Activated CD4-positive, alpha-beta memory T cell treated with anti-CD3 and anti-CD28 coated beads for 36 hours (primary cell): ENCODE results near the gene SPAG5. TPM values are rescaled to one million over a fixed set of nuclear protein-coding genes. Genes with fewer than 3 reads are reported as not detected.

ENCODE experiments used
- CTCF ChIA-PET: fragments of 350-600 bp; sonication (Branson Sonifier 250); formaldehyde crosslinking; loops from one replicate; lab custom pipeline; 2021; ENCODE audit warnings: antibody characterized with exemption, inconsistent platforms; lab: Charles Lee
- POLR2A ChIA-PET: fragments of 350-600 bp; sonication (Branson Sonifier 250); formaldehyde crosslinking; loops from one replicate; lab custom pipeline; 2021; ENCODE audit warnings: antibody characterized with exemption; lab: Charles Lee
- DNase-seq: peaks from one replicate; pipeline ENCODE4 v3.0.0-alpha.2; 2020
- H3K27ac Mint-ChIP-seq: one replicate; pipeline ENCODE4 v1.8.0; 2021; ENCODE audit warnings: mixed read lengths
- H3K27me3 Mint-ChIP-seq: one replicate; pipeline ENCODE4 v1.8.0; 2021; ENCODE audit warnings: mixed read lengths
- H3K36me3 Mint-ChIP-seq: one replicate; pipeline ENCODE4 v1.8.0; 2021; ENCODE audit warnings: mixed read lengths
- H3K4me1 Mint-ChIP-seq: one replicate; pipeline ENCODE4 v1.8.0; 2021; ENCODE audit warnings: low read depth, mixed read lengths
- H3K4me3 Mint-ChIP-seq: one replicate; pipeline ENCODE4 v1.8.0; 2021; ENCODE audit warnings: mild to moderate bottlenecking, mixed read lengths
- H3K9me3 Mint-ChIP-seq: one replicate; pipeline ENCODE4 v1.8.0; 2021; ENCODE audit warnings: mixed read lengths
- intact Hi-C: fragments of 100-400 bp; cut with micrococcal nuclease; formaldehyde crosslinking; loops from one replicate; pipeline ENCODE4 v1.15.1; 2023
- total RNA-seq, 2 experiments: library from RNA; stranded (reverse); gene quantifications; one replicate each; pipeline ENCODE4 v1.2.3, GENCODE V29; 2021

SPAG5 gene
- total RNA-seq, 2 experiments from 2014 or later, result 153 to 159 TPM

GRCh38 chr17:28626818-28627217 is 28.0 kb upstream of the SPAG5 start:
- no peak overlapping the region for H3K27ac Mint-ChIP-seq
- ChIA-PET CTCF (no interaction called here), POLR2A (no interaction called here)
- H3K36me3 Mint-ChIP-seq, result peaks cover 35% of the 10 kb centered on the region
- DNase-seq, result no peak
- intact Hi-C loops, result no loop called here
- no peaks in the 10 kb centered on the region for H3K9me3 Mint-ChIP-seq
- peaks cover 16% of the 10 kb centered on the region for H3K4me1 Mint-ChIP-seq
- H3K27me3 Mint-ChIP-seq, result no peaks in the 10 kb centered on the region
- H3K4me3 Mint-ChIP-seq, result no peak overlapping the region

- peaks cover 16% of the 10 kb centered on the region for H3K4me1 Mint-ChIP-seq
- CTCF ChIA-PET, result interaction anchor here (1.0 kb wide), 1 partner anchor 23 kb away, joined by 5 read pairs; no protein-coding TSS in a partner anchor
- H3K36me3 Mint-ChIP-seq, result peaks cover 44% of the 10 kb centered on the region
Observed at GRCh38 chr17:28624148-28624547, 25.3 kb upstream of the SPAG5 start.

GRCh38 chr17:28623696-28624095 is 24.9 kb upstream of the SPAG5 start:
- Mint-ChIP-seq H3K27me3 (no peaks in the 10 kb centered on the region), H3K4me3 (no peak overlapping the region), H3K36me3 (peaks cover 47% of the 10 kb centered on the region), H3K4me1 (peaks cover 16% of the 10 kb centered on the region), H3K27ac (no peak overlapping the region), H3K9me3 (no peaks in the 10 kb centered on the region)
- ChIA-PET CTCF (interaction anchor here (1.0 kb wide), 1 partner anchor 23 kb away, joined by 5 read pairs; no protein-coding TSS in a partner anchor), POLR2A (no interaction called here)
- intact Hi-C loops, result no loop called here
- no peak for DNase-seq

More at GRCh38 chr17:28624148-28624547, 25.3 kb upstream of the SPAG5 start:
- intact Hi-C loops, result no loop called here
- Mint-ChIP-seq H3K27ac (no peak overlapping the region), H3K27me3 (no peaks in the 10 kb centered on the region), H3K9me3 (no peaks in the 10 kb centered on the region), H3K4me3 (no peak overlapping the region)
- no peak for DNase-seq
- POLR2A ChIA-PET, result no interaction called here

GRCh38 chr17:28622186-28622585 is 23.4 kb upstream of the SPAG5 start:
- no peak overlapping the region for H3K4me3 Mint-ChIP-seq
- intact Hi-C loops, result no loop called here
- no peak overlapping the region for H3K27ac Mint-ChIP-seq
- H3K27me3 Mint-ChIP-seq, result no peaks in the 10 kb centered on the region
- peaks cover 47% of the 10 kb centered on the region for H3K36me3 Mint-ChIP-seq
- POLR2A ChIA-PET, result interaction anchor here (0.8 kb wide), 1 partner anchor 11 kb away, joined by 3 read pairs; no protein-coding TSS in a partner anchor
- H3K9me3 Mint-ChIP-seq, result no peaks in the 10 kb centered on the region
- H3K4me1 Mint-ChIP-seq, result peaks cover 13% of the 10 kb centered on the region
- CTCF ChIA-PET, result no interaction called here
- no peak for DNase-seq

- no peaks in the 10 kb centered on the region for H3K4me1 Mint-ChIP-seq
- H3K27ac Mint-ChIP-seq, result no peak overlapping the region
- ChIA-PET CTCF (interaction anchor here (1.0 to 1.5 kb wide), 2 partner anchors 24 to 72 kb away, joined by 3 to 6 read pairs; no protein-coding TSS in a partner anchor), POLR2A (interaction anchor here (0.9 kb wide), 1 partner anchor 15 kb away, joined by 3 read pairs; no protein-coding TSS in a partner anchor)
- peaks cover 49% of the 10 kb centered on the region for H3K36me3 Mint-ChIP-seq
- no peaks in the 10 kb centered on the region for H3K27me3 Mint-ChIP-seq
- no peaks in the 10 kb centered on the region for H3K9me3 Mint-ChIP-seq
- H3K4me3 Mint-ChIP-seq, result no peak overlapping the region
- intact Hi-C loops, result no loop called here
- DNase-seq, result no peak
Observed at GRCh38 chr17:28620010-28620409, 21.2 kb upstream of the SPAG5 start.

GRCh38 chr17:28618464-28618863 is 19.6 kb upstream of the SPAG5 start:
- no peak for DNase-seq
- Mint-ChIP-seq H3K9me3 (no peaks in the 10 kb centered on the region), H3K4me3 (no peak overlapping the region), H3K36me3 (peaks cover 56% of the 10 kb centered on the region), H3K4me1 (peaks cover 5% of the 10 kb centered on the region), H3K27me3 (no peaks in the 10 kb centered on the region), H3K27ac (no peak overlapping the region)
- intact Hi-C loops, result no loop called here
- ChIA-PET POLR2A (interaction anchor here (0.8 kb wide), 1 partner anchor 19 kb away, joined by 3 read pairs; no protein-coding TSS in a partner anchor), CTCF (interaction anchor here (0.9 to 1.6 kb wide), 4 partner anchors 26 to 123 kb away, joined by 3 to 6 read pairs (median 4); no protein-coding TSS in a partner anchor)

- POLR2A ChIA-PET, result no interaction called here
- no peak for DNase-seq
- Mint-ChIP-seq H3K27me3 (no peaks in the 10 kb centered on the region), H3K9me3 (no peaks in the 10 kb centered on the region), H3K27ac (no peak overlapping the region), H3K4me1 (peaks cover 5% of the 10 kb centered on the region), H3K36me3 (peaks cover 44% of the 10 kb centered on the region), H3K4me3 (no peak overlapping the region)
- CTCF ChIA-PET, result interaction anchor here (1.1 to 1.3 kb wide), 2 partner anchors 14 to 29 kb away, joined by 3 read pairs; partner anchors contain the start of gene BLTP2
- intact Hi-C loops, result no loop called here
Observed at GRCh38 chr17:28616281-28616680, 17.5 kb upstream of the SPAG5 start.

GRCh38 chr17:28615260-28615940 is 16.6 kb upstream of the SPAG5 start:
- CTCF ChIA-PET, result interaction anchor here (0.9 to 1.1 kb wide), 2 partner anchors 30 to 122 kb away, joined by 3 to 5 read pairs; partner anchors contain the start of gene BLTP2
- Mint-ChIP-seq H3K27ac (no peak overlapping the region), H3K9me3 (no peaks in the 10 kb centered on the region), H3K4me3 (no peak overlapping the region), H3K27me3 (no peaks in the 10 kb centered on the region), H3K4me1 (peaks cover 5% of the 10 kb centered on the region), H3K36me3 (peaks cover 42% of the 10 kb centered on the region)
- no peak for DNase-seq
- intact Hi-C loops, result no loop called here
- POLR2A ChIA-PET, result no interaction called here

GRCh38 chr17:28613931-28614381 is 15.1 kb upstream of the SPAG5 start, which contains the start of gene RSKR:
TSS of gene RSKR (minus strand) at chr17:28614185. CDS start at chr17:28614161, 24 bp downstream.
- intact Hi-C loops, result loop anchor here (2.0 to 5.0 kb wide), 2 partner anchors 67 to 119 kb away; no protein-coding TSS in a partner anchor
- DNase-seq, result no peak
- no peaks in the 10 kb centered on the region for H3K27me3 Mint-ChIP-seq
- H3K9me3 Mint-ChIP-seq, result no peaks in the 10 kb centered on the region
- peaks cover 36% of the 10 kb centered on the region for H3K36me3 Mint-ChIP-seq
- H3K27ac Mint-ChIP-seq, result no peak within 1 kb of the TSS
- H3K4me1 Mint-ChIP-seq, result peaks cover 5% of the 10 kb centered on the region
- POLR2A ChIA-PET, result interaction anchor here (0.5 kb wide), 1 partner anchor 238 kb away, joined by 3 read pairs; no protein-coding TSS in a partner anchor
- no peak within 1 kb of the TSS for H3K4me3 Mint-ChIP-seq
- CTCF ChIA-PET, result interaction anchor here (0.5 to 2.0 kb wide), 9 partner anchors 14 to 120 kb away, joined by 3 to 16 read pairs (median 7); partner anchors contain the start of gene BLTP2

- ChIA-PET CTCF (interaction anchor here (0.5 to 2.0 kb wide), 18 partner anchors 13 to 275 kb away, joined by 3 to 16 read pairs (median 4); partner anchors contain the start of gene BLTP2), POLR2A (interaction anchor here (0.5 to 1.6 kb wide), 2 partner anchors 42 to 239 kb away, joined by 3 to 5 read pairs; partner anchors contain the start of gene PIGS)
- no peaks in the 10 kb centered on the region for H3K9me3 Mint-ChIP-seq
- intact Hi-C loops, result loop anchor here (2.0 to 5.0 kb wide), 2 partner anchors 66 to 118 kb away; no protein-coding TSS in a partner anchor
- H3K27me3 Mint-ChIP-seq, result no peaks in the 10 kb centered on the region
- H3K4me1 Mint-ChIP-seq, result peaks cover 5% of the 10 kb centered on the region
- H3K4me3 Mint-ChIP-seq, result no peak overlapping the region
- DNase-seq, result peak; percentile 32
- peaks cover 33% of the 10 kb centered on the region for H3K36me3 Mint-ChIP-seq
- H3K27ac Mint-ChIP-seq, result no peak overlapping the region
Observed at GRCh38 chr17:28612936-28613872, 14.4 kb upstream of the SPAG5 start.

GRCh38 chr17:28612531-28612930 is 13.7 kb upstream of the SPAG5 start:
- H3K36me3 Mint-ChIP-seq, result peaks cover 33% of the 10 kb centered on the region
- no peaks in the 10 kb centered on the region for H3K9me3 Mint-ChIP-seq
- intact Hi-C loops, result loop anchor here (2.0 to 5.0 kb wide), 2 partner anchors 65 to 118 kb away; no protein-coding TSS in a partner anchor
- CTCF ChIA-PET, result interaction anchor here (0.7 to 2.0 kb wide), 15 partner anchors 13 to 275 kb away, joined by 3 to 16 read pairs (median 5); partner anchors contain the start of gene BLTP2
- H3K4me1 Mint-ChIP-seq, result peaks cover 5% of the 10 kb centered on the region
- H3K27ac Mint-ChIP-seq, result no peak overlapping the region
- H3K27me3 Mint-ChIP-seq, result no peaks in the 10 kb centered on the region
- no peak for DNase-seq
- POLR2A ChIA-PET, result interaction anchor here (1.6 to 3.2 kb wide), 2 partner anchors 13 to 41 kb away, joined by 5 to 7 read pairs; partner anchors contain the start of gene PIGS
- no peak overlapping the region for H3K4me3 Mint-ChIP-seq
